Tibial artery (tissue), 4 donors: ENCODE data around the gene VAV3.

Source experiments
- DNase-seq, 2 donors: peaks; one replicate each; pipeline ENCODE4 v3.0.0-alpha.2; 2019
- H3K27ac ChIP-seq, 2 donors: fragments of 200-600 bp; sonication (generic) in 1 of 2; 1 replicate in 1 of 2; 2 replicates in 1 of 2; pipeline ENCODE4 v1.5.1; 2018 to 2019; ENCODE audit warnings: mild to moderate bottlenecking in 1 of 2
- H3K27me3 ChIP-seq, 2 donors: fragments of 200-600 bp; sonication (generic) in 1 of 2; one replicate each; pipeline versions ENCODE4 v1.5.1 to v1.6.0; 2016 to 2019
- H3K36me3 ChIP-seq, 3 donors: fragments of 200-600 bp; sonication (generic) in 2 of 3; one replicate each; pipeline ENCODE4 v1.5.1; 2016 to 2019; ENCODE audit warnings: mild to moderate bottlenecking in 2 of 3
- H3K4me1 ChIP-seq, 4 donors: fragments of 200-600 bp; sonication (generic) in 2 of 4; 1 replicate in 3 of 4; 2 replicates in 1 of 4; pipeline ENCODE4 v1.5.1; 2016 to 2019
- H3K4me3 ChIP-seq, 2 donors: fragments of 200-600 bp; sonication (generic) in 1 of 2; 1 replicate in 1 of 2; 2 replicates in 1 of 2; pipeline ENCODE4 v1.5.1; 2018 to 2019; ENCODE audit warnings: mild to moderate bottlenecking in 2 of 2
- H3K9me3 ChIP-seq, 3 donors: fragments of 200-600 bp; sonication (generic) in 1 of 3; one replicate each; pipeline ENCODE4 v1.5.1; 2016 to 2019
- intact Hi-C: fragments of 100-400 bp; cut with DNase I; formaldehyde crosslinking; loops from one replicate; pipeline ENCODE4 v1.15.0; 2023; ENCODE audit warnings: low total_unique reads
- TF ChIP-seq, protein P1 (sequence below), 2 experiments: fragments of 200-600 bp in 1 of 2; fragments of 450-650 bp in 1 of 2; IDR thresholded peaks; one replicate each; pipeline ENCODE4 v1.5.1; 2017 to 2019; ENCODE audit warnings: antibody characterized with exemption in 2 of 2, mild to moderate bottlenecking in 1 of 2, moderate library complexity in 1 of 2

Gene VAV3

DNA sequence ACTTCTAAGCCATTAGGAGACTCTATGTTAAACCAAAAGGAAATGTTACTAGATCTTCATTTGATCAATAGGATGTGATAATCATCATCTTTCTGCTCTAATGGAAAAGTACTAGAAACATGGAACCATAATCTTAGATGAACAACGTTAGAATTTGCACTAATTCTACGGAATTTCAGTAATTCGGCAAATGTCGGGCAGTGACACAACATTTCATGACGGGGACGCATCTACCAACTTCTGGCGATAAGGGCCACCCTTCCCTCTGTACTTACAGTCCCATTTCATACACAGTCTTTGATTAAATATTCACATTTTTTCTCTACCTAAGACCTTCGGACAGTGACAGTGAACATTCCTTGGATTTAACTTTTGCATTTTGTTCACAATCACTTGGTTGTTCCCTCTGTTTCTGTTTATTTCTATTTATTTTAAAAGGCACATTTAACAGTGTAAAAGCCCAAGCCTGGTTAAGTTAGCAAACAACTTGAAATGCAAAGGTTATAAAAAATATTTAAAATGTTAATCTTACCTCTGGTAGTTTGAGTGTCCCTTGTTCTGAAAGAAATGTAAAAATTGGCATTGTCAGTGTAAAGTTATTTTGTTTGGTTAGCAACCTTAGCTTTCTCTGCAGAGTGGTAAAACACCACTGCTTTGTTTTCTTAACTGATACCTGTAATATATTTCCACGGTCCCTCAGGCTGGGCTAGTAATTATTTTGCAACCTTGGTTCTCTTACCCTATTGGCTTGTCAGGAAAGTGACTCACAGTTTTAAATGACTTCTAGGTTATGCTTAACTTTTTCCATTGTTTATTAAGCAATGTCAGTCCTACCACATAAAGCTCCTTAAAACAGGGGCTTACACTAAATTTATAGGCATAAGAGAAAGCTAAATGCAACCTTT, 276.9 kb downstream of the VAV3 start:
- Histone ChIP-seq H3K27me3 (no peaks in the 10 kb centered on the region), H3K27ac (no peak overlapping the region), H3K4me1 (no peaks in the 10 kb centered on the region), H3K36me3 (no peaks in the 10 kb centered on the region), H3K9me3 (no peaks in the 10 kb centered on the region), H3K4me3 (no peak overlapping the region)
- intact Hi-C loops = no loop called here
- TF ChIP-seq, protein P1, sequence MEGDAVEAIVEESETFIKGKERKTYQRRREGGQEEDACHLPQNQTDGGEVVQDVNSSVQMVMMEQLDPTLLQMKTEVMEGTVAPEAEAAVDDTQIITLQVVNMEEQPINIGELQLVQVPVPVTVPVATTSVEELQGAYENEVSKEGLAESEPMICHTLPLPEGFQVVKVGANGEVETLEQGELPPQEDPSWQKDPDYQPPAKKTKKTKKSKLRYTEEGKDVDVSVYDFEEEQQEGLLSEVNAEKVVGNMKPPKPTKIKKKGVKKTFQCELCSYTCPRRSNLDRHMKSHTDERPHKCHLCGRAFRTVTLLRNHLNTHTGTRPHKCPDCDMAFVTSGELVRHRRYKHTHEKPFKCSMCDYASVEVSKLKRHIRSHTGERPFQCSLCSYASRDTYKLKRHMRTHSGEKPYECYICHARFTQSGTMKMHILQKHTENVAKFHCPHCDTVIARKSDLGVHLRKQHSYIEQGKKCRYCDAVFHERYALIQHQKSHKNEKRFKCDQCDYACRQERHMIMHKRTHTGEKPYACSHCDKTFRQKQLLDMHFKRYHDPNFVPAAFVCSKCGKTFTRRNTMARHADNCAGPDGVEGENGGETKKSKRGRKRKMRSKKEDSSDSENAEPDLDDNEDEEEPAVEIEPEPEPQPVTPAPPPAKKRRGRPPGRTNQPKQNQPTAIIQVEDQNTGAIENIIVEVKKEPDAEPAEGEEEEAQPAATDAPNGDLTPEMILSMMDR (IDR thresholded peaks at IDR 0.05) = no peak
- DNase-seq = no peak

DNA sequence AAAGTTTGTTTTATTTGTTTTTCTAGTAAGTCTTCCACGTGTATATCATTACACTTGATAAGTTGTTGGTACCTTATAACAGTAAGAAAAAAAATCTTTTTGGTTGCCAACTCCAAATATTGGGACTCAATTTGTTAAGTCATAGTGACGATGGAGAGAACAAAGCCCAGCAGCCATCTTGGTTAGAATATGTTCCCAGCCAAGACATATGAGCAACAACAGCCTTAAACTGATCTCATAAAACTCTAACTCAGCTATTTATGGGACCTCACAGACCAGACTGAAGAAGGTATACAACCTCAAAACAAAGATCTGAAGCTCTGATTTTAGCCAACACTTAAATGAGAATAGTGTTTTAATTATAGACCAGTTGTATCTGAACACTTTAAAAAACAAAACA, 281.3 kb downstream of the VAV3 start:
- no peak overlapping the region for H3K27ac ChIP-seq
- no peaks in the 10 kb centered on the region for H3K4me1 ChIP-seq
- TF ChIP-seq, protein P1 (IDR thresholded peaks at IDR 0.05) = no peak
- no peaks in the 10 kb centered on the region for H3K9me3 ChIP-seq
- no peak for DNase-seq
- no peak overlapping the region for H3K4me3 ChIP-seq
- intact Hi-C loops = no loop called here
- H3K36me3 ChIP-seq = no peaks in the 10 kb centered on the region
- no peaks in the 10 kb centered on the region for H3K27me3 ChIP-seq

DNA sequence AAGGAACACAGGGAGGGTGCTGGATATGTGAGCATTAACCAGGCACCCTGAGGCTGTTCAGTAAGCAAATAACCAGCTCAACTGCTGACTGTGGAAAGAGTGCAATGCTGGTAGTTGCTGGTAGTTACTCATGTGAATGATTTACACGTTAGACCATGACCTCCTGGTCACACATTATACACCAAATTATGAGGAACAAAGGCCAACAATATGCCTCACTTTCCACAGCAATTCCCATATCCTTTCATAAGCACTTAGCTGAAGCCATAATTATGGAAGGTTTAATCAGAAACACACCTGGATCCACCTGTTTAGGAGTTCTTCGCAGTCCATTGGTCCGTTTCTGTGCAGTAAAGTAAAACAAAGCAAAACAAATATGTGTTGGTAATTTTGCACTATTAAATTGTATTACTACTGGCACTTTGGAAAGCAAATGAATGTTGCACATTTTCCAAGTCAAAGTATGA, 281.8 kb downstream of the VAV3 start:
- H3K4me3 ChIP-seq = no peak overlapping the region
- H3K27ac ChIP-seq = no peak overlapping the region
- H3K36me3 ChIP-seq = no peaks in the 10 kb centered on the region

DNA sequence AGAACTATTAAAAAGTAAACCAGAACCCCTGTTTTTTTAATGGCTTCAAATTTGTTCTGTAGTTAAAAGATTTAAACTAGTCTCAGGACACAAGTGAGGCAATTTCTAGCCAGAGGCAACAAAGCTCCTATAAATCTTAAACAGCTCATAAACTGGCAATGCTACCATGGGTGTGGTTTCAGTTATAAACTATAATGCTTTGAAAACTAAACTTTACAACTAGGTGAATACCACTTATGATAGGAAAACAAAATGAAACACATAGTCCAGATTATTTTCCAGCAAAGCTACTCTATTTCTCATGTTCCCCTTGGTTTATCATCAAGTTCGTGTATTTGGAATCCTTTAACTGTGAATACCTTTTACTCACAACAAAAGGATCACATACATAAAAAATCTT, 282.5 kb downstream of the VAV3 start:
- intact Hi-C loops = no loop called here
- Histone ChIP-seq H3K27me3 (no peaks in the 10 kb centered on the region), H3K9me3 (no peaks in the 10 kb centered on the region), H3K4me1 (no peaks in the 10 kb centered on the region), H3K27ac (no peak overlapping the region), H3K4me3 (no peak overlapping the region), H3K36me3 (no peaks in the 10 kb centered on the region)
- no peak for DNase-seq
- TF ChIP-seq, protein P1 (IDR thresholded peaks at IDR 0.05) = no peak

More for the DNA sequence above, 281.8 kb downstream of the VAV3 start:
- TF ChIP-seq, protein P1 (IDR thresholded peaks at IDR 0.05) = no peak
- no peaks in the 10 kb centered on the region for H3K4me1 ChIP-seq
- DNase-seq = no peak
- intact Hi-C loops = no loop called here
- H3K9me3 ChIP-seq = no peaks in the 10 kb centered on the region
- H3K27me3 ChIP-seq = no peaks in the 10 kb centered on the region

DNA sequence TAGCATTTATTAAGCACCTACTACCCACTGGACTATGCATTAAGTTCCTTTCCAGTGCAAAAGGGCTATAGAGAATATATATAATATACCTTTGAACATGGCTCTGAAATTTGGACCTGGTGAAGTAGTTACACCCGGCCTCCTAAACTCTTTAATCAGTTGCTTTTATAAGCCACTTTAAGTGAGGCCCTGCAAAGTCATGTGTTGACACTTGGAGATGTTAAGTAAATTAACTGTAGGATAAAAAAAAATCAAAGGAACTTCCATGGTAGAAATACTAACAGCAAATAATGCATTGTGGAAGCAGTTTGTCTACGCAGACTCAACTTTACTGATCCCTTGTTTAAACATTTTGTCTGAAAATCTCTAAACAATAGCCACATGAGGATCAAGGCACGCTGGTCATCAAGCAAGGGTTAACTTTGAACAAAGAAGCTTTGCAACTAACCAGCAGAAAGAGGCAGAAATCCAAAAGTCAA, 283.9 kb downstream of the VAV3 start:
- Histone ChIP-seq H3K9me3 (no peaks in the 10 kb centered on the region), H3K4me3 (no peak overlapping the region), H3K4me1 (no peaks in the 10 kb centered on the region), H3K27me3 (no peaks in the 10 kb centered on the region), H3K27ac (no peak overlapping the region), H3K36me3 (no peaks in the 10 kb centered on the region)
- intact Hi-C loops = no loop called here
- TF ChIP-seq, protein P1 (IDR thresholded peaks at IDR 0.05) = no peak
- no peak for DNase-seq
